GM12892 (cell line): ENCODE measurements around the gene SPP1.

Experiments
- DNase-seq: peaks from one replicate; pipeline ENCODE4 v3.0.0; 2011; ENCODE audit not compliant: insufficient read length
- FAIRE-seq: peaks from 2 replicates; lab custom pipeline; 2011; peaks lifted over from hg19 to GRCh38; lab: Jason Lieb, UNC
- POLR2A ChIP-seq: IDR thresholded peaks from 2 replicates; pipeline ENCODE4 v1.6.1; 2011; ENCODE audit warnings: low read depth, low read length, control low read depth
- POLR2AphosphoS5 ChIP-seq: IDR thresholded peaks from 2 replicates; pipeline ENCODE4 v1.6.1; 2011; ENCODE audit warnings: low read depth, low read length, control low read depth
- TAF1 ChIP-seq: IDR thresholded peaks from 2 replicates; pipeline ENCODE4 v1.6.1; 2011; ENCODE audit warnings: low read depth, mild to moderate bottlenecking, control low read depth, low read length, borderline replicate concordance

Gene SPP1

DNA sequence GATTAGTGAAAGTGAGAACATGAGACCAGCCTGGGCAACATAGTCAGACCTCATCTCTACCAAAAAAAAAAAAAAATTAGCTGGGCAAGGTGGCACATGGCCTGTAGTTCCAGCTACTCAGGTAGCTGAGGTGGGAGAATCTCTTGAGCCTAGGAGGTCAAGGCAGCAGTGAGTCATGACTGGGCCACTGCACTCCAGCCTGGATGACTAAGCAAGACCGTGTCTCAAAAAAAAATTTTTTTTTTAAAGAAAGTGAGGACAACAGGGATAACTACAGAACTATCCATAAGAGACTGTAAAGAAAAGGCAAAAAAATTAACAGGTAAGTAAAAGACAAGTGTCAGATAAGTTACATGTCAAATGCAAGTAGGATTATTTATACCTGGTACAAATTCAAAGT lies 13.5 kb upstream of the SPP1 start:
- no peak for FAIRE-seq
- DNase-seq: no peak
- TF ChIP-seq POLR2AphosphoS5 (no peak), POLR2A (no peak), TAF1 (no peak)

DNA sequence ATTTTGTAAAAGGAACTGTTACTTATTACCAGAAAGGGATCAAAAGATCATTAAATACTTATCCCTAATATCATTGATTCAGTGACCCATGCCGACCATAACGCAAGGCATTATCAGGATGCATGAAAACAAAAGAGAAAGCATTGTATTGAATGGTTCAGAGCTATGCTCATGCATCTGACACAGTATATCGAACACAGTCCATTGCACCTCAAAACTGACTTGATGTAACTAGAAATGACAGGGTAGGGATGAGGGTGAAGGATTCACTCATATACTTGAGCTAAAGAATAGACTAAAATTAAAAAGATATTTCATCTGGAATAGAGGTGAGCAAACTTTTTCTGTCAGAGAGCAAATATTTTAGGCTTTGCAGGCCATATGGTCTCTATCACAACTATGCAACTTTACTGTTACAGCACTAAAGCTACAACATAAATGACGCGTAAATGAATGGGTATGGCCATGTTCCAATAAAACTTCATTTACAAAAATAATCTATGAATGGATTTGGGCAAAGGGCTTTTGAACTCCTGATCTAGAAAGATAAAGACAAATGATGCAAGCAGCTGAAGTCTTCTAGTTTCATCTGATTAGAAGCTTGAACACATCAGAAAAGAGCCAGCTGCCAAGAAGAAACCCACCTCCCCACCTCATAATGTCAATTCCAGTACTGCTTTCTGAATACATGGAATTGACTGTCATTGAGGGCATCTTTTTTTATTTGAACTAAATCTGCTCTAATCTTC lies 12.9 kb upstream of the SPP1 start:
- TF ChIP-seq TAF1 (no peak), POLR2A (no peak), POLR2AphosphoS5 (no peak)
- FAIRE-seq (no peak), DNase-seq (no peak)

- FAIRE-seq (no peak), DNase-seq (no peak)
- TF ChIP-seq POLR2A: no peak
- TF ChIP-seq TAF1: no peak
- TF ChIP-seq POLR2AphosphoS5: no peak
Observed at GRCh38 chr4:87965501-87965975, 10.0 kb upstream of the SPP1 start.

GRCh38 chr4:87966095-87966496 lies 9.4 kb upstream of the SPP1 start:
- FAIRE-seq (no peak), DNase-seq (no peak)
- TF ChIP-seq POLR2A (no peak), TAF1 (no peak), POLR2AphosphoS5 (no peak)

DNA sequence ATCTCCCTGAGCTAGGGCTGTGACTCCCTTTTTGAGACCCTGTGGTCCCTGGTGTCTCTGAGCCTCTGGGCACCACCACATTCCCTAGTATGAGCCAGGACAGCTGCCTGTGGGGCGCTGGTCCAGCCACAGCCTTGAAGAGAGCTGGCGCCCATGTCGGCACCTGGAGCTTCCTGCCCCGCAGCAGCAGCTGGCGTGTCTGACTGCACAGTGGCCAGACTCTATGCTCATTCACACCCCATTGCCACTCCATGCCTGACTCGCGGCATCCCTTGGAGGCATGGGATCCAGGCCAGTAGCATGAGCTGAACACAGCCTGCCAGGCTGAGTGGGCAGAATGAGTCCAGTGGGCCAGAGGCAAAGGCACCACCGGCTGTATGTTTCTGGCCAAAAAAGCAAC lies 8.3 kb upstream of the SPP1 start:
- TF ChIP-seq TAF1 (no peak), POLR2AphosphoS5 (no peak), POLR2A (no peak)
- FAIRE-seq: no peak

GRCh38 chr4:87970121-87970520 lies 5.4 kb upstream of the SPP1 start:
- no peak for FAIRE-seq
- TF ChIP-seq TAF1 (no peak), POLR2A (no peak), POLR2AphosphoS5 (no peak)
- DNase-seq: no peak

More for the DNA sequence above, 8.3 kb upstream of the SPP1 start:
- DNase-seq: no peak

GRCh38 chr4:87971866-87972265 lies 3.6 kb upstream of the SPP1 start:
- no peak for FAIRE-seq
- TF ChIP-seq POLR2A: no peak
- TF ChIP-seq POLR2AphosphoS5: no peak
- TF ChIP-seq TAF1: no peak
- DNase-seq: no peak

- peak; percentile 90 for FAIRE-seq
- no peak for TF ChIP-seq TAF1
- no peak for TF ChIP-seq POLR2A
- no peak for TF ChIP-seq POLR2AphosphoS5
- no peak for DNase-seq
Observed at GRCh38 chr4:87973283-87974169, 2.0 kb upstream of the SPP1 start.

DNA sequence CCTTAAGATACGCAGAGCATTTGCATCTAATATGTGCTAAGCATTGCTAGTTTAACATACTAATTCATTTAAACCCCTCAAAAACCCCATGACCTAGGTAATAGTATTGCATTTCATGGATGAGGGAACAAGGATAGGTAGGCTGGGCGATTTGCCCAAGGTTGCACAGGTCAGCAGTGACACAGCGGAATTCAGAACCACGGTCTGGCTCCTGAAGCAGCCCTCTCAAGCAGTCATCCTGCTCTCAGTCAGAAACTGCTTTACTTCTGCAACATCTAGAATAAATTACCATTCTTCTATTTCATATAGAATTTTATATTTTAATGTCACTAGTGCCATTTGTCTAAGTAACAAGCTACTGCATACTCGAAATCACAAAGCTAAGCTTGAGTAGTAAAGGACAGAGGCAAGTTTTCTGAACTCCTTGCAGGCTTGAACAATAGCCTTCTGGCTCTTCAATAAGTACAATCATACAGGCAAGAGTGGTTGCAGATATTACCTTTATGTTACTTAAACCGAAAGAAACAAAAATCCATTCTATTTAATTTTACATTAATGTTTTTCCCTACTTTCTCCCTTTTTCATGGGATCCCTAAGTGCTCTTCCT lies 555 bp upstream of the SPP1 start:
- TF ChIP-seq POLR2A (no peak), TAF1 (no peak)
- DNase-seq: no peak
- no peak for FAIRE-seq

GRCh38 chr4:87977521-87978278 lies 2.2 kb downstream of the SPP1 start:
- TF ChIP-seq POLR2A (no peak), TAF1 (no peak), POLR2AphosphoS5 (no peak)
- DNase-seq (no peak), FAIRE-seq (no peak)

DNA sequence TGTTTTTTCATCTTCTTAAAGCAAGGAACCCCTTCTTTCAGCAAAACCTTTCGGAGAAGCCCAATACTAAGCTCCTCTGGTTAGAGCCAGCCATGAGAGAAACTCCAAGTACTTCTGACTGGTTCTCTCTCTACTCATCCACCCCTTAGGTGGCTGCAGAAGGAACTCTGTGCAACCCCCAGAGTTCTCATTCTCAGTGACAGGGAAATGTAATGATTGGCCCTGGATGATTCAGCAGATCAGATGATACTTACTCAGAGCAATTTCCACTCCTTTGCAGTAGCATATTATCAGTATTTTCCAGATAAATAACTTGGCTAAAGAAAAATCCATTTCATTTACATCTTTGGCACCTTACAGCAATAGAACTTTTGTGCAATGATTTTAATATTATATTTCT lies 3.2 kb downstream of the SPP1 start:
- FAIRE-seq (no peak), DNase-seq (no peak)
- TF ChIP-seq POLR2AphosphoS5: no peak
- no peak for TF ChIP-seq TAF1
- TF ChIP-seq POLR2A: no peak
